ENCODE measurements around the gene AHSA1. TPM values are rescaled to one million over a fixed set of nuclear protein-coding genes. Genes with fewer than 3 reads are reported as not detected.
"Not testable (repeated sequence)": the region's sequence is repeated elsewhere in the genome, so short reads cannot be mapped to it uniquely, and the experiment has no call there.

AHSA1 gene
- total RNA-seq (2021; fragmentation: NEBNext Ultra II Directional; extraction: Animal tissue kit (Norgen Biotek cat#: 25700)) = 100 to 1,000 TPM; 155 to 219 (median 178) TPM
- long read RNA-seq, transcript AHSA1-201 (9 exons, 1,402 nt) = major isoform, 141 of 153 reads
- long read RNA-seq, partial matches to known transcripts = 5 of 153 reads
- long read RNA-seq, other reads (novel, unspliced or antisense) = 4 of 153 reads

- TF ChIP-seq CTCF (IDR thresholded peaks at IDR 0.05) = no peak
Measured at GRCh38 chr14:77457522-77458248, at the start of gene AHSA1, which contains the start of gene VIPAS39. AHSA1 (plus strand) TSS chr14:77458093; CDS start chr14:77458190, 97 bp downstream. VIPAS39 (minus strand) TSS chr14:77457601; CDS start chr14:77454102, 3,499 bp downstream.

GRCh38 chr14:77409131-77409533 is 48.8 kb upstream of the AHSA1 start:
- H3K27me3 Mint-ChIP-seq (ENCODE audit: insufficient read depth) = peaks cover 3% of the 10 kb centered on the region
- H3K27ac Mint-ChIP-seq = no peak overlapping the region
- no peaks in the 10 kb centered on the region for H3K4me1 Mint-ChIP-seq (ENCODE audit: low read depth)
- H3K4me3 Mint-ChIP-seq = no peak overlapping the region
- DNase-seq = no peak
- peak; percentile 44; the same call in 1 of the 2 replicates for TF ChIP-seq CTCF (IDR thresholded peaks at IDR 0.05)
- no peaks in the 10 kb centered on the region for H3K36me3 Mint-ChIP-seq (ENCODE audit: low read depth)
- H3K9me3 Mint-ChIP-seq = no peaks in the 10 kb centered on the region

More at GRCh38 chr14:77457522-77458248, at the start of gene AHSA1, which contains the start of gene VIPAS39:
- Mint-ChIP-seq H3K27ac (peak within 1 kb of the TSS; percentile 98), H3K4me3 (peak within 1 kb of the TSS; percentile 98), H3K4me1 (ENCODE audit: low read depth) (peaks cover 35% of the 10 kb centered on the region), H3K36me3 (ENCODE audit: low read depth) (peaks cover 27% of the 10 kb centered on the region), H3K9me3 (no peaks in the 10 kb centered on the region), H3K27me3 (ENCODE audit: insufficient read depth) (peaks cover 2% of the 10 kb centered on the region)
- DNase-seq = peak; percentile 99

- H3K36me3 Mint-ChIP-seq (ENCODE audit: low read depth); H3K27me3 Mint-ChIP-seq (ENCODE audit: insufficient read depth); H3K27ac Mint-ChIP-seq; H3K4me3 Mint-ChIP-seq; DNase-seq; H3K4me1 Mint-ChIP-seq (ENCODE audit: low read depth): not testable (repeated sequence)
- peaks cover 16% of the 10 kb centered on the region for H3K9me3 Mint-ChIP-seq
Measured at GRCh38 chr14:77415403-77416030, 42.4 kb upstream of the AHSA1 start.

GRCh38 chr14:77416098-77416497 is 41.8 kb upstream of the AHSA1 start:
- not testable (repeated sequence) for H3K27ac Mint-ChIP-seq; DNase-seq; H3K4me3 Mint-ChIP-seq; H3K27me3 Mint-ChIP-seq (ENCODE audit: insufficient read depth); H3K36me3 Mint-ChIP-seq (ENCODE audit: low read depth); H3K4me1 Mint-ChIP-seq (ENCODE audit: low read depth)
- H3K9me3 Mint-ChIP-seq = peaks cover 16% of the 10 kb centered on the region

DNA sequence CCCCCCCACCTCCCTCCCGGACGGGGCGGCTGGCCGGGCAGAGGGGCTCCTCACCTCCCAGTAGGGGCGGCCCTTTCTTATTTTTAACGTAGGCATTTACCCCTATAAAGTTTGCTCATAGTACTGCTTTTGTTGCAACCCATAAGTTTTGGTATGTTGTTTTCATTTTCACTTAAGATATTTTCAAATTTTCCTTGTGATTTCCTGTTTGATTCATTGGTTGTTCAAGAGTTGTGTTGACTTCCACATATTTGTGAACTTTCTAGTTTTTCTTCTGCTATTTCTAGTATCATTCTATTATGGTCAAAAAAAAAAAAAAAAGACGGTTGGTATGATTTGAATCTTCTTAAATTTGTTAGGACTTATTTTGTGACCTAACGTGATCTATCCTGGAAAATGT is 41.1 kb upstream of the AHSA1 start:
- no peak for DNase-seq
- H3K27ac Mint-ChIP-seq = no peak overlapping the region
- H3K4me1 Mint-ChIP-seq (ENCODE audit: low read depth) = peaks cover 10% of the 10 kb centered on the region
- H3K9me3 Mint-ChIP-seq = peaks cover 16% of the 10 kb centered on the region
- no peak for TF ChIP-seq CTCF (IDR thresholded peaks at IDR 0.05)
- peaks cover 8% of the 10 kb centered on the region for H3K36me3 Mint-ChIP-seq (ENCODE audit: low read depth)
- no peak overlapping the region for H3K4me3 Mint-ChIP-seq
- H3K27me3 Mint-ChIP-seq (ENCODE audit: insufficient read depth) = no peaks in the 10 kb centered on the region; the same call in 1 of the 2 replicates

DNA sequence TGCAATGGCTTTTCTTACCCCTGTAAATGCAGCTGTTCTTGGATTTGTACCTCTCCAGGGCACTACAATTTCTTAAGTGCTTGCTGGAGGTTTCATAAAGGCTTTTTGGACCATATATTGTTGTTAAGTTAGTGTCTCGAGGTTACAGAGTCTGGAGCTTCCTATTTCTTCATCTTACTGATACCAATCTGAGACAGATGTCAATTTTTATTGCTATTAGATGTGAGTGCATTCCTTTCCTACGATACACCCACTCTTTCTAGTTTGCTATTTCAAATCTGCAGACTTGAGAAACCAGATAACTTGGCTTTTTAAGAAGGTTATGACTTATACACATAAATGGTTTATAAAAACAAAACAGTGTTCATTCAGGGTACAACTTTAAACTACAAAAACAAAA is 36.7 kb upstream of the AHSA1 start:
- Mint-ChIP-seq H3K9me3 (peaks cover 16% of the 10 kb centered on the region), H3K4me1 (ENCODE audit: low read depth) (peaks cover 12% of the 10 kb centered on the region), H3K27me3 (ENCODE audit: insufficient read depth) (no peaks in the 10 kb centered on the region), H3K4me3 (no peak overlapping the region), H3K27ac (peak overlapping the region; percentile 32; the same call in 1 of the 2 replicates), H3K36me3 (ENCODE audit: low read depth) (peaks cover 30% of the 10 kb centered on the region)
- no peak for TF ChIP-seq CTCF (IDR thresholded peaks at IDR 0.05)
- DNase-seq = peak; percentile 6
